K562 (cell line): ENCODE measurements around the gene SH2D7. TPM values are rescaled to one million over a fixed set of nuclear protein-coding genes. Genes with fewer than 3 reads are reported as not detected.

Experiments
- ARHGAP35 ChIP-seq: fragments of 450-650 bp; IDR thresholded peaks from 2 replicates; pipeline ENCODE4 v1.6.1; 2018; ENCODE audit not compliant: partially characterized antibody
- ATF6 ChIP-seq: sonication (generic); formaldehyde crosslinking; IDR thresholded peaks from 2 replicates; pipeline ENCODE4 v1.4.0; 2020; ENCODE audit warnings: mild to moderate bottlenecking, missing genetic modification reagents
- CEBPG ChIP-seq, 3 experiments: fragments of 200-800 bp in 1 of 3; sonication (Bioruptor generic) in 1 of 3; sonication (generic) in 1 of 3; formaldehyde crosslinking in 1 of 3; IDR thresholded peaks in 2 of 3; conservative IDR thresholded peaks in 1 of 3; 2 replicates each; pipeline versions ENCODE4 v1.6.1 to v1.8.0; 2016 to 2022; ENCODE audit warnings: missing compliant biosample characterization in 2 of 3, missing genetic modification characterization in 2 of 3, mild to moderate bottlenecking in 1 of 3, missing genetic modification reagents in 1 of 3
- CREB1 ChIP-seq, 2 experiments: sonication (generic) in 1 of 2; formaldehyde crosslinking in 1 of 2; IDR thresholded peaks; 2 replicates each; pipeline versions ENCODE4 v1.6.1 to v1.8.0; 2012 to 2022; ENCODE audit warnings: inconsistent platforms in 1 of 2, mild to moderate bottlenecking in 1 of 2, missing genetic modification reagents in 1 of 2, moderate library complexity in 1 of 2
- HLTF ChIP-seq: fragments of 450-650 bp; IDR thresholded peaks from 2 replicates; pipeline ENCODE4 v1.6.1; 2016
- HMBOX1 ChIP-seq: sonication (generic); IDR thresholded peaks from 2 replicates; pipeline ENCODE4 v1.6.1; 2016
- HMGXB4 ChIP-seq: sonication (generic); formaldehyde crosslinking; IDR thresholded peaks from 2 replicates; pipeline ENCODE4 v1.8.1; 2023; ENCODE audit warnings: mild to moderate bottlenecking, missing genetic modification reagents
- KDM1A ChIP-seq, 2 experiments: fragments of 450-650 bp; IDR thresholded peaks; 2 replicates each; pipeline ENCODE4 v1.6.1; 2016; ENCODE audit warnings: mild to moderate bottlenecking in 2 of 2
- MIER1 ChIP-seq: fragments of 450-650 bp; IDR thresholded peaks from 2 replicates; pipeline ENCODE4 v1.6.1; 2016; ENCODE audit warnings: antibody characterized with exemption, mild to moderate bottlenecking, low read depth
- PBX2 ChIP-seq, 2 experiments: IDR thresholded peaks in 1 of 2; conservative IDR thresholded peaks in 1 of 2; 2 replicates each; pipeline ENCODE4 v1.6.1; 2016; ENCODE audit warnings: low read depth in 2 of 2, mild to moderate bottlenecking in 1 of 2, missing compliant biosample characterization in 1 of 2, missing genetic modification characterization in 1 of 2, moderate library complexity in 1 of 2
- PRPF4 ChIP-seq: fragments of 200-400 bp; formaldehyde crosslinking; IDR thresholded peaks from one replicate; pipeline ENCODE4 v1.6.1; 2017; ENCODE audit warnings: low read length, low read depth, mild to moderate bottlenecking; ENCODE audit not compliant: insufficient read depth, poor library complexity, severe bottlenecking
- SMARCA5 ChIP-seq: fragments of 450-650 bp; IDR thresholded peaks from 2 replicates; pipeline ENCODE4 v1.6.1; 2016
- SMARCC2 ChIP-seq: fragments of 450-650 bp; IDR thresholded peaks from 2 replicates; pipeline ENCODE4 v1.6.1; 2017; ENCODE audit warnings: antibody characterized with exemption, moderate library complexity, mild to moderate bottlenecking, low read depth
- THRB ChIP-seq: fragments of 450-650 bp; formaldehyde crosslinking; conservative IDR thresholded peaks from 2 replicates; pipeline ENCODE4 v1.4.0; 2022; ENCODE audit warnings: mild to moderate bottlenecking, missing genetic modification characterization
- ZKSCAN8 ChIP-seq: fragments of 200-800 bp; sonication (Bioruptor generic); IDR thresholded peaks from 2 replicates; pipeline ENCODE4 v1.6.1; 2016; ENCODE audit warnings: missing genetic modification characterization, missing compliant biosample characterization
- polyA plus RNA-seq, 8 experiments: library from polyadenylated mRNA; depleted of rRNA in 4 of 8; stranded (reverse) in 5 of 8; unstranded in 3 of 8; fragments of >200 nt; fragmentation: Nextera tagmentation in 2 of 8; fragmentation: Illumina TruSeq in 1 of 8; extraction: Ambion mirVana in 2 of 8; extraction: Trizol in 1 of 8; gene quantifications; 2 replicates each; pipeline versions ENCODE4 v1.2.1 to v1.2.3, GENCODE V29; 2011 to 2014; ENCODE audit warnings: inconsistent platforms in 1 of 8, missing spikeins in 1 of 8
- total RNA-seq, 7 experiments: library from RNA; depleted of rRNA in 6 of 7; stranded (reverse); fragments of >200 nt in 6 of 7; fragmentation: Illumina TruSeq in 2 of 7; extraction: Trizol in 2 of 7; gene quantifications; 2 replicates each; pipeline versions ENCODE4 v1.2.1 to v1.2.3, GENCODE V29; 2011 to 2021; ENCODE audit warnings: low replicate concordance in 1 of 7

Gene SH2D7
- total and polyA plus RNA-seq, 9 of the 15 experiments (the other 6 are each of a cell fraction or from before 2014, with no cell fraction given): not detected

GRCh38 chr15:78131295-78132061 lies 39.1 kb downstream of the SH2D7 start, which contains the start of gene CIB2 (continued):
- TF ChIP-seq THRB (CRISPR knock-in tag) (no peak), HMBOX1 (no peak), PRPF4 (no peak), MIER1 (no peak), HMGXB4 (CRISPR knock-in tag) (peak; percentile 79), ZKSCAN8 (no peak), CREB1 (IDR thresholded peaks at IDR 0.05) (no peak), CREB1 (CRISPR knock-in tag; IDR thresholded peaks at IDR 0.05) (0 out of 2 replicates have a peak, but pooled peaks have one; percentile 40), HLTF (no peak), ARHGAP35 (no peak), ATF6 (CRISPR knock-in tag) (no peak), CEBPG (CRISPR knock-in tag; IDR thresholded peaks at IDR 0.05) (no peak), CEBPG (tag; conservative IDR thresholded peaks at IDR 0.05 in 1 of 2, IDR thresholded peaks at IDR 0.05 in 1 of 2) (no peak), SMARCC2 (peak; percentile 22; the same call in 1 of the 2 replicates), PBX2 (CRISPR knock-in tag; IDR thresholded peaks at IDR 0.05; ENCODE audit: low read depth) (no peak), PBX2 (tag; conservative IDR thresholded peaks at IDR 0.05; ENCODE audit: low read depth) (no peak), SMARCA5 (no peak), KDM1A (IDR thresholded peaks at IDR 0.05) (no peak)
